Endothelial cell of umbilical vein (primary cell): Measurements from ENCODE around the gene PPP1R3G. TPM values are rescaled to one million over a fixed set of nuclear protein-coding genes. Genes with fewer than 3 reads are reported as not detected.

Experiments used
- BruUV-seq: library from RNA; stranded (reverse); fragments of 400-500 nt; replicated peaks from 2 replicates; lab custom pipeline; 2021; lab: Mats Ljungman, UMichigan
- CTCF ChIA-PET: fragments of 300-600, 350-600 bp; sonication (Branson Sonifier 250); formaldehyde crosslinking; loops from one replicate; lab custom pipeline; 2021; ENCODE audit warnings: antibody characterized with exemption, inconsistent platforms; lab: Charles Lee
- POLR2A ChIA-PET: fragments of 300-600, 350-600 bp; sonication (Branson Sonifier 250); formaldehyde crosslinking; loops from one replicate; lab custom pipeline; 2021; ENCODE audit warnings: antibody characterized with exemption, inconsistent platforms; lab: Charles Lee
- DNase-seq: peaks from one replicate; pipeline ENCODE4 v3.0.0-alpha.2; 2011; ENCODE audit warnings: low read depth, low spot score
- FAIRE-seq: peaks from 2 replicates; lab custom pipeline; 2011; peaks lifted over from hg19 to GRCh38; lab: Jason Lieb, UNC
- H2AFZ ChIP-seq: 2 replicates; pipeline ENCODE4 v1.6.0; 2012; ENCODE audit warnings: low read depth, low read length, control low read depth, inconsistent platforms
- H3K27ac ChIP-seq: 2 replicates; pipeline ENCODE4 v1.5.1; 2011; ENCODE audit warnings: low read depth, mild to moderate bottlenecking, control low read depth, low read length, moderate library complexity; ENCODE audit not compliant: insufficient read depth
- H3K27me3 ChIP-seq, 2 experiments: 2 replicates each; pipeline versions ENCODE4 v1.6.0 to v1.6.1; 2011; ENCODE audit warnings: low read length in 2 of 2, mixed read lengths in 1 of 2; ENCODE audit not compliant: control insufficient read depth in 2 of 2, insufficient read depth in 2 of 2
- H3K36me3 ChIP-seq, 2 experiments: 2 replicates in 1 of 2; 3 replicates in 1 of 2; pipeline ENCODE4 v1.5.1; 2011; ENCODE audit warnings: low read length in 2 of 2, mild to moderate bottlenecking in 1 of 2, moderate library complexity in 1 of 2; ENCODE audit not compliant: control insufficient read depth in 2 of 2, insufficient read depth in 2 of 2; ENCODE audit errors: extremely low read depth in 1 of 2
- H3K4me1 ChIP-seq: 3 replicates; pipeline ENCODE4 v1.5.1; 2011; ENCODE audit warnings: mild to moderate bottlenecking, low read length; ENCODE audit not compliant: control insufficient read depth, insufficient read depth; ENCODE audit errors: extremely low read depth
- H3K4me2 ChIP-seq: 2 replicates; pipeline ENCODE4 v1.6.1; 2011; ENCODE audit warnings: low read length, control low read depth, mixed read lengths; ENCODE audit not compliant: insufficient read depth
- H3K4me3 ChIP-seq, 3 experiments: fragments of 200-600 bp in 1 of 3; sonication (generic), shearing (Covaris generic) in 1 of 3; replicated peaks in 1 of 3; 2 replicates each; pipeline ENCODE4 v1.5.1; 2011 to 2016; ENCODE audit warnings: control low read depth in 3 of 3, low read length in 3 of 3, mild to moderate bottlenecking in 2 of 3, inconsistent platforms in 1 of 3, low read depth in 1 of 3, moderate library complexity in 1 of 3; ENCODE audit not compliant: insufficient read depth in 1 of 3
- H3K79me2 ChIP-seq: 2 replicates; pipeline ENCODE4 v1.6.0; 2012; ENCODE audit warnings: low read length, inconsistent platforms; ENCODE audit not compliant: control insufficient read depth, insufficient read depth
- H3K9ac ChIP-seq: replicated peaks from 2 replicates; pipeline ENCODE3; 2011; ENCODE audit warnings: low read length, control low read depth; ENCODE audit not compliant: insufficient read depth; ENCODE audit errors: extremely low read depth
- H3K9me1 ChIP-seq: replicated peaks from 3 replicates; pipeline ENCODE4 v1.6.0; 2011; ENCODE audit warnings: mild to moderate bottlenecking, low read length; ENCODE audit not compliant: control insufficient read depth, insufficient read depth; ENCODE audit errors: extremely low read depth
- H3K9me3 ChIP-seq: replicated peaks from 2 replicates; pipeline ENCODE4 v1.5.1; 2012; ENCODE audit warnings: low read length, inconsistent platforms; ENCODE audit not compliant: control insufficient read depth, insufficient read depth
- H4K20me1 ChIP-seq: replicated peaks from 2 replicates; pipeline ENCODE3; 2011; ENCODE audit warnings: mild to moderate bottlenecking, low read length; ENCODE audit not compliant: control insufficient read depth, insufficient read depth; ENCODE audit errors: extremely low read depth
- EZH2 ChIP-seq: IDR thresholded peaks from 2 replicates; pipeline ENCODE4 v1.6.1; 2012; ENCODE audit warnings: borderline replicate concordance, low read depth, mild to moderate bottlenecking, moderate library complexity, low read length, inconsistent platforms; ENCODE audit not compliant: severe bottlenecking
- FOS ChIP-seq: IDR thresholded peaks from 2 replicates; pipeline ENCODE4 v1.6.1; 2011; ENCODE audit warnings: mild to moderate bottlenecking, low read length, moderate library complexity, borderline replicate concordance; ENCODE audit not compliant: insufficient read depth
- GATA2 ChIP-seq: IDR thresholded peaks from 2 replicates; pipeline ENCODE4 v1.7.0; 2011; ENCODE audit warnings: low read depth, mild to moderate bottlenecking, moderate library complexity, mixed read lengths, low read length; ENCODE audit not compliant: insufficient read length, insufficient read depth
- JUN ChIP-seq: IDR thresholded peaks from 2 replicates; pipeline ENCODE4 v1.6.1; 2011; ENCODE audit warnings: borderline replicate concordance, low read depth; ENCODE audit not compliant: insufficient read length, insufficient read depth
- MYC ChIP-seq: IDR thresholded peaks from one replicate; pipeline ENCODE4 v1.6.1; 2011; ENCODE audit warnings: mild to moderate bottlenecking, low read depth, low read length
- POLR2A ChIP-seq: IDR thresholded peaks from 2 replicates; pipeline ENCODE4 v1.6.1; 2012; ENCODE audit warnings: low read depth, mild to moderate bottlenecking, control low read depth, low read length
- POLR2AphosphoS5 ChIP-seq: IDR thresholded peaks from 2 replicates; pipeline ENCODE4 v1.6.1; 2012; ENCODE audit warnings: low read depth, mild to moderate bottlenecking, control low read depth, low read length, moderate library complexity; ENCODE audit not compliant: insufficient read depth
- dilution Hi-C: fragments of 300-500 bp; cut with MboI; formaldehyde crosslinking; loops from one replicate; pipeline ENCODE4 v1.15.0; 2019; ENCODE audit warnings: low sequenced_read_pairs; ENCODE audit not compliant: extremely low pct_ligation_motif_present
- intact Hi-C: fragments of 100-400 bp; cut with micrococcal nuclease; formaldehyde crosslinking; loops from one replicate; pipeline ENCODE4 v1.10.0; 2022
- polyA plus RNA-seq, 4 experiments: library from polyadenylated mRNA; depleted of rRNA in 3 of 4; stranded (reverse) in 3 of 4; unstranded in 1 of 4; fragments of >200 nt; gene quantifications; 2 replicates each; pipeline versions ENCODE4 v1.2.1 to v1.2.3, GENCODE V29; 2011 to 2012; ENCODE audit warnings: missing spikeins in 1 of 4
- total RNA-seq: library from RNA; stranded (reverse); gene quantifications from 2 replicates; pipeline ENCODE4 v1.2.3, GENCODE V29; 2021
- TF ChIP-seq, protein P1 (sequence below), 2 donors: IDR thresholded peaks; 1 replicate in 1 of 2; 2 replicates in 1 of 2; pipeline ENCODE4 v1.5.1; 2011; ENCODE audit warnings: low read length in 2 of 2, mild to moderate bottlenecking in 2 of 2, moderate library complexity in 2 of 2, control low read depth in 1 of 2, inconsistent platforms in 1 of 2, low read depth in 1 of 2; ENCODE audit not compliant: insufficient read depth in 1 of 2; ENCODE audit errors: extremely low read depth in 1 of 2
- TF ChIP-seq, protein P2 (sequence below): IDR thresholded peaks from 2 replicates; pipeline ENCODE4 v1.6.1; 2011; ENCODE audit not compliant: insufficient read depth, insufficient read length

Gene PPP1R3G
- total and polyA plus RNA-seq, 2 donors (not counting 3 experiments of a cell fraction or from before 2014, with no cell fraction given) = 0.04 to 0.09 TPM

DNA sequence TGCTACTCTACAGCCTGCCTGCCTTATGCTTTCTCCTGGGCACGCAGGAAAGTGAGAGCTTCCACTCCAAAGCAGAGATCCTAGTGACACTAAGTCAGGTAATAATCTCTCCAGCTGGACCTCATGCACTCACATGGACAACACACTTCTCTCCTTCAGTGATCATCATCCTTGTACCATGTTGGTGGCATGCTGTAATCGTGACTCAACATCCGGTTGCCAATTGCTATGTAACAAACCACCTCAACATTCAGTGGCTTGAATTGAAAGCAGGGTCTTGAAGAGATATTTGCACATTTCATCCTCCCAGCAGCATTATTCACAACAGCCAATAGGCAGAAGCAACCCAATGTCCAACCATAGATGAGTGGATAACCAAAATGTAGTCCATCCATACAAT lies 40.3 kb upstream of the PPP1R3G start:
- ChIA-PET POLR2A (no interaction called here), CTCF (no interaction called here)
- intact Hi-C loops = no loop called here
- Histone ChIP-seq H3K9me3 (no peaks in the 10 kb centered on the region), H3K79me2 (no peaks in the 10 kb centered on the region), H2AFZ (no peak overlapping the region), H3K4me1 (no peaks in the 10 kb centered on the region), H3K4me2 (no peak overlapping the region), H3K9me1 (no peaks in the 10 kb centered on the region), H3K36me3 (no peaks in the 10 kb centered on the region), H4K20me1 (no peaks in the 10 kb centered on the region), H3K27ac (no peak overlapping the region), H3K27me3 (no peaks in the 10 kb centered on the region), H3K9ac (no peak overlapping the region), H3K4me3 (no peak overlapping the region)
- TF ChIP-seq, protein P1, sequence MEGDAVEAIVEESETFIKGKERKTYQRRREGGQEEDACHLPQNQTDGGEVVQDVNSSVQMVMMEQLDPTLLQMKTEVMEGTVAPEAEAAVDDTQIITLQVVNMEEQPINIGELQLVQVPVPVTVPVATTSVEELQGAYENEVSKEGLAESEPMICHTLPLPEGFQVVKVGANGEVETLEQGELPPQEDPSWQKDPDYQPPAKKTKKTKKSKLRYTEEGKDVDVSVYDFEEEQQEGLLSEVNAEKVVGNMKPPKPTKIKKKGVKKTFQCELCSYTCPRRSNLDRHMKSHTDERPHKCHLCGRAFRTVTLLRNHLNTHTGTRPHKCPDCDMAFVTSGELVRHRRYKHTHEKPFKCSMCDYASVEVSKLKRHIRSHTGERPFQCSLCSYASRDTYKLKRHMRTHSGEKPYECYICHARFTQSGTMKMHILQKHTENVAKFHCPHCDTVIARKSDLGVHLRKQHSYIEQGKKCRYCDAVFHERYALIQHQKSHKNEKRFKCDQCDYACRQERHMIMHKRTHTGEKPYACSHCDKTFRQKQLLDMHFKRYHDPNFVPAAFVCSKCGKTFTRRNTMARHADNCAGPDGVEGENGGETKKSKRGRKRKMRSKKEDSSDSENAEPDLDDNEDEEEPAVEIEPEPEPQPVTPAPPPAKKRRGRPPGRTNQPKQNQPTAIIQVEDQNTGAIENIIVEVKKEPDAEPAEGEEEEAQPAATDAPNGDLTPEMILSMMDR (IDR thresholded peaks at IDR 0.05; ENCODE audit: extremely low read depth in 1 of 2, insufficient read depth in 1 of 2, low read depth in 1 of 2, low read length in 2 of 2) = no peak
- no peak for TF ChIP-seq FOS
- no peak for TF ChIP-seq EZH2
- no peak for TF ChIP-seq JUN
- no peak for TF ChIP-seq MYC
- TF ChIP-seq POLR2AphosphoS5 = no peak
- TF ChIP-seq POLR2A = no peak
- no peak for TF ChIP-seq GATA2
- TF ChIP-seq, protein P2, sequence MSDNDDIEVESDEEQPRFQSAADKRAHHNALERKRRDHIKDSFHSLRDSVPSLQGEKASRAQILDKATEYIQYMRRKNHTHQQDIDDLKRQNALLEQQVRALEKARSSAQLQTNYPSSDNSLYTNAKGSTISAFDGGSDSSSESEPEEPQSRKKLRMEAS = no peak
- dilution Hi-C loops = no loop called here
- DNase-seq (no peak), FAIRE-seq (no peak)
- no TSS peak for BruUV-seq
